GM15510 (cell line): ENCODE results near the gene GLUL.

Experiments used
- POLR2A ChIP-seq: IDR thresholded peaks from 3 replicates; pipeline ENCODE4 v1.6.1; 2011; ENCODE audit warnings: borderline replicate concordance; ENCODE audit not compliant: insufficient read length; ENCODE audit errors: extremely low read depth

The GLUL gene

DNA sequence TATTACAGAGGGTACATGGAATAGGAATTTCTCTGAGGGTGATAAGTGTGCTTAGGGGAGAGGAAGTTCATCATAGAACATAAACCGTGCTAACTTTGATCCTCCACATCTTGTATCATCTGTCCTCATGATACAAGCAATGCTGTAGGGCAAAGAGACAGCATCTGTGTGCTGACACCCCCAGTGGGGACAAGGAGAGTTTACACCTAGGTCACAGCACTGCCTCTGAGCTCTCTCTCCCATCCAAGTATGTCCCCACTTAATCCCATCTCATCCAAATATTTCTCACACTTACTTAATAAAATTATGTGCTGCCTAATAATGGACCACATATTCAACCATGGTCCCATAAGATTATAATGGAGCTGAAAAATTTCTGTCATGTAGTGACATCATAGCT is 13.2 kb upstream of the GLUL start:
- no peak for TF ChIP-seq POLR2A

DNA sequence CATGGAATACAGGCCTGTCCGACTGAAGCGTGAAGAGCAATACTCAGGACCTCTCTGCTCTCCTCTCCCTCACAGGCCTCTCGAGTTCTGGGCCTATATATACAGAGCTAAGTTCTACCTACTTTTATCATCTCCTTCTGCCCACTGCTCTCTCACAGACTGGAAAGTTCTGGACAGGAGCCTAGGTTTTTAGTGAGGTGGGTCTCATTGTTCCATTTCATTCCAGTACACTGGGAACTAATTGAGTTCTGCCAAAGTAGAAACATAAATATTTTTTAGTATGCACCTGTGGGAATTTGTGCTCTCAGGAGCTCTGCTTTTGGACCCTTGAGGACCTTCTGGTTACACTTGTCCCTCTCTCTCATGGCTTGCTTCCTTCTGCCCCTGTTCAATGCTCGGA is 9.0 kb upstream of the GLUL start, which contains the start of gene TEDDM1:
TSS of gene TEDDM1 (minus strand) at position 101 of the 400 bp plus-strand sequence. CDS start 182 bp downstream, outside the sequence.
- TF ChIP-seq POLR2A = no peak

DNA sequence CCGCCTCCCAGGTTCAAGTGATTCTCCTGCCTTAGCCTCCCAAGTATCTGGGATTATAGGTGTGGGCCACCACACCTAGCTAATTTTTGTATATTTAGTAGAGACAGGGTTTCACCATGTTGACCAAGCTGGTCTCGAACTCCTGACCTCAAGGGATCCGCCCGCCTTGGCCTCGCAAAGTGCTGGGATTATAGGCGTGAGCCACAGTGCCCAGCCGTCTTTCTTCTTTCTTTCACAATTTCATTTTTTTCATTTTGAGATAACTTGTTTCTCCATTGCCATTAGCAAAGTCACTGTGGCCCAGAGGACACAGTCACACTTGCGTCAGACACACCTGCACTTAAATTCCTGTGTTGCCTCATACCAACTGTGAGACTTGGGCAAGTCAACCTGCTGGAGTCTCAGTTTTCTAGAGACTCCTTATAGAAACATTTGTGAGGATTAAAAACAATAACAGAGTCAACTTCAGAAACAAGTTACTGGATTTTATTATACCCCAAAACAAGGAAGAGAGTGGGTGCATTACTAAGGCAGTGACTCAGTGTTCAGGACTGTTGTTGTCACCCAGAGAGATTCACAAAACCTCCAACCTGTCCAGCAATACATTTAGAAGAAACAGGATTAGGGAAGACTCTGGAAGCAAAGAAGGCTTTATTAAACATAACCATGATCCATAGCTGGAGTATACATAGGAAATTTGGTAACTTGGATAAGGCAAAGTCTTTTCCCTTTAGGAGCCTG is 6.2 kb upstream of the GLUL start:
- no peak for TF ChIP-seq POLR2A

DNA sequence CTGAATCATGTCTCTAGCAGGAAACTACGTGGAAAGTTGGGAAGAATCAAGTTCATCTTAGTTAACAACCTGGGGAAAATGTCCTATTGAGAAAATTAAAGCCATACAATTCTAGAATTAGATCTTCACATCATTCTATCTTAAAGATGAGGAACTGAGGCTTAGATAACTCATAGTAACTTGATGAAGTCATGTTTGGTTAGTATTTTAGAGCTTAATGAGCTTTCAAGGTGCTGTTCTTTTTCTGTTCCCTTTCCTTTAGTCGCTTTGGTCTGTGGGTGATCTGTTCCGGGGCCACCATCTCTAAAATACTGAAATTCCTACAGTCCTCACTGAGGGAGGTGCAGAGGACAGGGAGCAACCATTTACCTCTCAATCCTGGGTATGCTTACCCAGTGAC is 4.3 kb upstream of the GLUL start:
- no peak for TF ChIP-seq POLR2A

DNA sequence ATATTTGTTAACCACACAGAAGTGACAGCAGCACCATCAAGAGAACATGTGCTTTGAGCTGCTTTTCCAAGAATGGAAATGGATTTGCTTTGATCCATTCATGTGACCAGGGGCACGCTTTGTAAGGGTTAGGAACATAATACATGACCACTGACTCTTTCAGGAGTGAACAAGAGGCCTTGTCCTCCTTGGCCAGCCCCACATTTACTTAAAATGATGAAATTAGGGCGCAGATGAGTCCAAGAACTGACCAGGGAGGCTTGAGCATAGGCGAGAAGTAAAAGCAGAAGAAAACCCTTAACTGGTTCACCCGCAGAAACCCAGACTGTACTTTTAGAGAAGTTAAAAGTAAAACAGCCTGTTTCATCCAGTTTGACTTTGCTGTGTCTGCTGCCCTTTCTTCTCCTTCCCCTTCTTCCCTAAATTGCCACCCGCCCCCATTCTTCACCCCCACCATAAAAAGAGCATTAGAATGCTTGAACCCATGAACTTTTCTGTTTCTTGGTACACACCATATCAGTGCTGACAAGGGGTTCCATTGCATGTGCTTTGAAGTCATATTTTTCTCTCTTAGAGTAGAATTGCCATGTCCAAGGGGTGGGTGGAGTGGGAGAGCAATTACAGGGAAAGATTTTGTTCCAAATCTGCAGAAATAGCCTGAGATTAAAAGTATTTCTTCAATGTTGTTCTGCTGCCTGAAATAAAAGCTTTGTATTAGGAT is 2.6 kb upstream of the GLUL start:
- no peak for TF ChIP-seq POLR2A

DNA sequence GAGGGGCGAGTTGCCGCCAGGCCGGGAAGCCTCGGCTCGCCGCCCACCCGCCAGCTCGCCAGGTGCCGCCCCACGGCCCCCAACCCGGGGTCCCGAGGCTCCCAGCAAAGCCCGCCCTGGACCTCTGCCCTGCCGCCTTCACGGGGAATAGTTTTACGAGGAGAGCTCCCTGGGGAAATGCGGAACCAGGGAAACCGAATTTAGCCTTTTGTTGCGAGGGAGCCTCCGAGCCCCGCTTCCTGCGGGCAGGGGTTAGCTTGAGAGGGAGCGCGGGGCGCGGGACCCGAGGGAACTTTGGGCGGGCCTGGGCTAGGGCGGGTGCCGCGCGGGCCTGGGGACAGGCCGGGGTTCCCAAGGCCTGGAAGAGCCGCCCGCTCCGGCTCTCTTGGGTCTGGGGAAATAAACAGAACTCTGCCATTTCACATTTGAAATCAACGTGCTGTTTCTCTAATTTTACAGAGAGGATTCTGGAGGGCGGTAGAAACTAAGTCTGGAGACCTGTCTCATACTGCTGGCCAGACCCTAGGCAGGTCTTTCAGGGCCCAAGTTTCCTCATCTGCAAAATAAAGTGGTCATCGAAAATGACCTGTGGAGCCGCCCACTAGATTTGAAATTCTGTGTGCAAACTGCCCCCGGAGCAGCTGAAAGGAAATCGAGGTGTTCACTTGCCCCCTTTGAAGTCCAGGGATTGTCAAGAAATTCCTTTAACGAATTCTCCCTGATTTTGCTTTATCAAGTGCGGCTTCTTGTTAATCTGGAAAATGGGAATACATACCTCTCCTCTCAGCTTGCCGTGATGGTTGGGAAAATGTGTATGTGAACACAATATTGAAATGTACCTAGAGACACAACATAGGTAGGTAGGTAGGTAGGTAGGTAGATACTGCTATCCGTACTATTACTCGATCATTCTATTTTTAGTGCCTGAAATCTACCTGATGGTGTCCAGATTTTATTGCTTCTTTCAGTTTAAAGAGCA is 749 bp upstream of the GLUL start:
- TF ChIP-seq POLR2A = no peak

DNA sequence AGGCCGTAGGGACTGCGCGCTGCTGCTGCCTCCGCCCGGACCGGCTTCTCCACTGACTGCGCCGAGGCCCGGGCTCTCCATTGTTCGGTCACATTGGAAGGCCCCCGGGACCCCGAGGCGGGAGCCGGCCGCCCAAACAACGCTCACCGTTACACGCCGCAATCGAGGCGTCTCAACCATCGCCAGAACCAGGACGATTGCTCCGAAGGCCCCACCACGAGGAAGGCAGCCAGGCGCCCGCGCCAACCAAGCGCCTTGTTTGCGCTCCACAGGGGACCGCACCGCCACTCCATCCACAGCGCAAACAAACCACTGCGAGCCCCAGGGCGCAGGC is 595 bp downstream of the GLUL start:
- no peak for TF ChIP-seq POLR2A

DNA sequence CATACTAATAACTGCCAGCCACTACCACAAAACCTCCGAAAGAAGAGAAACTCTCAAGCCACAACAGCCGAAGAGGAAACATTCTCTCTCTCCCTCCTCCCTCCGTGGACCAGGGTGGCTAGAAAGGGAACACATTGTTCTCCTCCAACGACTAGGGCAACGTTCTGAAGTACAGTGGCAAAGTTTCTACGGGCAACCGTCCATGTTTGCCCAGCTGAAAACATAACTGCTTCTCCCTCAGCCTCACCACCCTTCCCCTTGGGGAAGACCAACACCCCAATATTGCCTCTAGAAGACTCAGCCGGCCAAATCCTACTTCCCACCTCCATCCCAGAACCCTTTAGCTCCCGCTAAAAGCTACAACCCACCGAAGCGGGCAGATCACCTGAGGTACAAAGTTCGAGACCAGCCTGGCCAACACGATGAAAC is 2.0 kb downstream of the GLUL start:
- TF ChIP-seq POLR2A = no peak

DNA sequence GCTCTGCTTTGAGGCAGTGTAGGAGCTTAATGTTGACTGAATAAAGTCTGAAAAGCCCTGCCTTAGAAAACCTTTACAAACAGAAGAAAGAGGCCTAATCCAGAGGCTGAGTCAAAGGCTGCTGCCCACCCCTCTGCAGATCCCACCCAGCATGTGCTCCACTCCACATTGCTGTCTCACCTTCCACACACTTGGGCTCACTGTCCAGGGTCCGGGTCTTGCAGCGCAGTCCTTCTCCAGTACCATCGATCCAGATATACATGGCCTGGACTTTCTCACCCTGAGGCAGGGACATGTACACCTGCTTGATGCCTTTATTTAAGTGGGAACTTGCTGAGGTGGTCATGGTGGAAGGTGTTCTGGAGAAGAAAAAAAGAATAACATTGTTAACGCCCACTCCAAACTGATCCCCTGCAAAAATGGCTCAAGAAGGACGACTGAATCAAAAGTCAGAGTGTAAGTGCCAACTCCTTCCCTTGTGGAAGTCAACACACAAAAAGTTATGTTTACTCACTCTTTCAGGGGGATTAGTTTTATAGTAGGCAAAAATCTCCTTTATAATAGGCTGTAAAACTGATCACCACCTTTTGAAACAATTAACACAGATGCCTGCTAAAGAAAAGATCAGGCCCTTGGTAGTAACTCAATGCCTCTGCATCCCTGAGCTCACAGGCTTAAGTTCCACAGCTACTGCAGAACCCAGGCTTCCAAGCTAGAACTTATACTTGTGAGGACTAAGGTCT is 3.0 kb downstream of the GLUL start:
- no peak for TF ChIP-seq POLR2A

DNA sequence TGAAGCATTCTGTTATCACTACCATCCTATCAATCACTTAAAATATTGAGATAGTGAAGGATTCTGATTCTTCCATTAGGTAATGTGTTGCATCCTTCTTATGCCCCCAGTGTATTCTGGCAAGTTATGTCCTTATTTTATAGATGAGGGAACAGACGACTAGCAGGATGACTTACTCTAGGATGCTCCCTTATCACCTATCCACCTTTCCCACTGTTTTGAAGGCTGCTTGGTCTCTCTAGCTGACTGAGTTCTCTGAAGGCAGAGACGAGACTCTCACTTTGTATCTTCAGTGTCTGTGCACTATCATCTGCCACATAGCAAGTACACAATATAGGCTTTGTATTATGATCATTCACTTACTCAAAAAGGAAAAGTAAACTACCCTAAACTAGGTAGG is 4.0 kb downstream of the GLUL start:
- TF ChIP-seq POLR2A = no peak

DNA sequence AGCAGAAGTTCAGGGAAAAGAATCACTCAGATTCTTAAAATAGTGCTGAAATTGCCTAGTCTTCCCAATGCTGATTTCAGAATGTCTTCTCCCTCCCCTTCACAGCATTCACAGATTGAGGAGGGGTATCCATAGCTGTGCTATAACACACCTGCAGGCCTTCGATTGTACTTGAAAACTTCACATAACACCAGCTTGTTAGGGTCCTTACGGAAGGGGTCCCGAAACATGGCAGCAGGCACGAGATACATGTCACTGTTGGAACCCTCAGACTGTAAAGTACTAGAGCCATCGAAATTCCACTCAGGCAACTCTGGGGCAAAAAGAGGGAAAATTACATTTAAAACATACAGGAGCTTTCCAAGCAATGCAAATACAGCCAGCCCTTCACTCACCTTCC is 4.6 kb downstream of the GLUL start:
- TF ChIP-seq POLR2A = no peak

DNA sequence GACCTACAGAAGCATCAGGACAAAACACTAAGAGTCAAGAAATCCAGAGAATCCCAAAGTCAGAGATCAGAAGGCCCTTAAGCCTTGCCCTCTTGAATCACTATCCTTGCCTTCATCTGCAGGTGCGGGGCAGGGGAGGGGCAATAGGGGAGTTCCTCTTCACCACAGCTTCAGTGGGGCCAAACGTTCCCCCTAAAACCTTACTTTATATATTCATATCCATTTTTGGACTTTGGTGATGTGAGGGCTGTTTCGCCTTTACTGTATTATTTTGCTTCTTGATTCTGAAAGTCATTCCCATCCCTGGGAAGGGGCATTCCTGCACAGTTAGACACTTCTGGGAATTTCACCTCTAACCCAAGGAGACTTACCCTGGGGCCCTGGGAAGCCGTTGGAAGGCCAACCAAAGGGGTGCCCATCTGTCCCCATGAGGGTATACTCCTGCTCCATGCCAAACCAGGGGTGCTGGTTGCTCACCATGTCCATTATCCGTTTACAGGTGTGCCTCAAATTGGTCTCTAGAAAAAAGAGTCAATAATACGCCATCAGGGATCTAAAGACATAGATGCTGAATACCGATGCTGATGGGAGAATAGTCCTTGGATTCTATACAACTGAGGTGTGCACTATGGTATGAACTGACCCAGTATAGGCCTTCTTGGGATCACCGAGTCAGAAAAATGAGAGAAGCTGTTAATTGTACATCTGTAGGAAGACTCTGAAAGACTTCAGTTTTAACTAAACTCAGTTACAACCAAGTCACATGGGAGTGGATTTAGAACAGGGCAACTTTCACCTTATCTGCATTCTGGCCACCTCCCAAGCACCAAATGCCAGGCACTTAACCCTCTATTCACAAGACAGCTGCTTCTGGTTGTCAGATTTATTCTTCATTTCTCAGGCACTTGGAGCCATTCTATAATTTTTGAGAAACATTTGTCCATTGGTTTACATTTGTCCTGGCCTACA is 5.4 kb downstream of the GLUL start:
- TF ChIP-seq POLR2A = no peak

DNA sequence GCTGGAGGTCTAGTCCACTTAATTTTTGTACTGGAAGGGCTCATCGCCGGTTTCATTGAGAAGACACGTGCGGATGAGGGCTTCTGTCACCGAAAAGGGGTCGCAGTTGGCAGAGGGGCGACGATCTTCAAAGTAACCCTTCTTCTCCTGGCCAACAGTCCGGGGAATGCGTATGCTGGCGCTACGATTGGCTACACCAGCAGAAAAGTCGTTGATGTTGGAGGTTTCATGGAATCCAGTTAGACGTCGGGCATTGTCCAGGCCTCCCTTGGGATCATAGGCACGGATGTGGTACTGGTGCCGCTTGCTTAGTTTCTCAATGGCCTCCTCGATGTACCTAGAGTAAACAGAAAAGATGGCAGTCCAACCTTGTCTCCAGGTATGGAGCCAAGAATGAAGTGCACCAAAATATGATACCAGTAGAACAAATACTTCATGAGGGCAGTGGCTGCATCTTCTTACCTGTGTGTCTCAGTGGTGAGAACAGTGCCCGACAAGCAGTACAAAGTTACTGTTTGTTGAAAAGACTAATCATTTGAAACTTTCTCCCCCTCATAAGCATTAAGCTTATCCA is 7.1 kb downstream of the GLUL start:
- TF ChIP-seq POLR2A = no peak
